Measurements from ENCODE around the gene FMNL2.

The FMNL2 gene

GRCh38 chr2:152543717-152544116 lies 208.7 kb downstream of the FMNL2 start:
- FAIRE-seq (no peak), DNase-seq (ENCODE audit: insufficient read length, low spot score) (no peak)
- TF ChIP-seq, protein P1, sequence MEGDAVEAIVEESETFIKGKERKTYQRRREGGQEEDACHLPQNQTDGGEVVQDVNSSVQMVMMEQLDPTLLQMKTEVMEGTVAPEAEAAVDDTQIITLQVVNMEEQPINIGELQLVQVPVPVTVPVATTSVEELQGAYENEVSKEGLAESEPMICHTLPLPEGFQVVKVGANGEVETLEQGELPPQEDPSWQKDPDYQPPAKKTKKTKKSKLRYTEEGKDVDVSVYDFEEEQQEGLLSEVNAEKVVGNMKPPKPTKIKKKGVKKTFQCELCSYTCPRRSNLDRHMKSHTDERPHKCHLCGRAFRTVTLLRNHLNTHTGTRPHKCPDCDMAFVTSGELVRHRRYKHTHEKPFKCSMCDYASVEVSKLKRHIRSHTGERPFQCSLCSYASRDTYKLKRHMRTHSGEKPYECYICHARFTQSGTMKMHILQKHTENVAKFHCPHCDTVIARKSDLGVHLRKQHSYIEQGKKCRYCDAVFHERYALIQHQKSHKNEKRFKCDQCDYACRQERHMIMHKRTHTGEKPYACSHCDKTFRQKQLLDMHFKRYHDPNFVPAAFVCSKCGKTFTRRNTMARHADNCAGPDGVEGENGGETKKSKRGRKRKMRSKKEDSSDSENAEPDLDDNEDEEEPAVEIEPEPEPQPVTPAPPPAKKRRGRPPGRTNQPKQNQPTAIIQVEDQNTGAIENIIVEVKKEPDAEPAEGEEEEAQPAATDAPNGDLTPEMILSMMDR (IDR thresholded peaks at IDR 0.05; ENCODE audit: insufficient read depth, missing control alignments), result no peak

DNA sequence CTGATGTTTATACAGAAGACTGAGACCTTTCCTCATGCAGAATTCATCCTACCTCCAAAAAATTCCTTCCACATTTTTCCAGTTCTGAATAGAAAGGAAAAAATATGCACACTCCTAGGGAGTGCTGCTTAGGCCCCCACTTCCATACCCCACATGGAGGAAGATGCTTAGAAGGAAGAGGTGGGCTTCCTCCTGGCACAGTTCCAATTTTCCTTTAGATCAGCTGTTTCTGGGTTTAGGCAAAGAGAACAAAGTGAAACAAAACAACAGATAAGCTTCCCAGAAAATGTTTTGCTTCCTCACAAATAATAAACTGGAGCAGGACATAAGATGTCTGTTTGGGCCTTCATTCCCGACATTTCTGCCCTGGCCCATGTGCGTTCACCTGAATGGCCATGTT lies 209.7 kb downstream of the FMNL2 start:
- FAIRE-seq (no peak), DNase-seq (ENCODE audit: insufficient read length, low spot score) (no peak)
- TF ChIP-seq, protein P1 (IDR thresholded peaks at IDR 0.05; ENCODE audit: insufficient read depth, missing control alignments), result no peak

DNA sequence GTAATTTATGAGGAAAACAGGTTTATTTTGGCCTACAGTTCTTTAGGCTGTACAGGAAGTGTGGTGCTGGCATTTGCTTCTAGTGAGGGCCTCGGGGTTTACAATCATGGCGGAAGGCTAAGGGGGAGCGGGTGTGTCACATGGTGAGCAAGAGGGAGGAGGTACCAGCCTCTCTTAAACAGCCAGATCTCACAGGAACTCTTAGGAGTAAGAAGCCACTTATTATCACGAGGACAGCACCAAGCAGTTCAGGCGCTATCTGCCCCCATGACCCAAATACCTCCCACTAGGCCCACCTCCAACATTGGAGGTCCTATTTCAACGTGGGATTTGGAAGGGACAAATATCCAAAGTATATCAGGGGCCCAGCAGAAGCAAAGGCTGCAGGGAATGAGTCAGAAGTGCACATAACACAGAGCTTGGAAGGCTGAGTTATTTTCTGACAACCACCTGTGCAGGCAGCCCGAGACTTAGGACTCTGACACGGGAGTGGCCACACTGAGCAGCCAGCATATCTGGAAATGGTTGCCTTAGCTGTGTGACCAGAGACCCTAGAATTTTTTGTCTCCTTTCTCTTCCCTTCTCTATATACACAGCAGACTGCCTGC lies 211.4 kb downstream of the FMNL2 start:
- FAIRE-seq, result no peak
- no peak for DNase-seq (ENCODE audit: insufficient read length, low spot score)
- TF ChIP-seq, protein P1 (IDR thresholded peaks at IDR 0.05; ENCODE audit: insufficient read depth, missing control alignments), result no peak

GRCh38 chr2:152548111-152548875 lies 213.3 kb downstream of the FMNL2 start:
- DNase-seq (ENCODE audit: insufficient read length, low spot score), result no peak
- FAIRE-seq, result no peak
- TF ChIP-seq, protein P1 (IDR thresholded peaks at IDR 0.05; ENCODE audit: insufficient read depth, missing control alignments), result no peak

- TF ChIP-seq, protein P1 (IDR thresholded peaks at IDR 0.05; ENCODE audit: insufficient read depth, missing control alignments), result no peak
- no peak for DNase-seq (ENCODE audit: insufficient read length, low spot score)
- no peak for FAIRE-seq
Measured at GRCh38 chr2:152548996-152549395, 214.0 kb downstream of the FMNL2 start.

- no peak for FAIRE-seq
- TF ChIP-seq, protein P1 (IDR thresholded peaks at IDR 0.05; ENCODE audit: insufficient read depth, missing control alignments), result no peak
- no peak for DNase-seq (ENCODE audit: insufficient read length, low spot score)
Measured at GRCh38 chr2:152549423-152549822, 214.4 kb downstream of the FMNL2 start.

DNA sequence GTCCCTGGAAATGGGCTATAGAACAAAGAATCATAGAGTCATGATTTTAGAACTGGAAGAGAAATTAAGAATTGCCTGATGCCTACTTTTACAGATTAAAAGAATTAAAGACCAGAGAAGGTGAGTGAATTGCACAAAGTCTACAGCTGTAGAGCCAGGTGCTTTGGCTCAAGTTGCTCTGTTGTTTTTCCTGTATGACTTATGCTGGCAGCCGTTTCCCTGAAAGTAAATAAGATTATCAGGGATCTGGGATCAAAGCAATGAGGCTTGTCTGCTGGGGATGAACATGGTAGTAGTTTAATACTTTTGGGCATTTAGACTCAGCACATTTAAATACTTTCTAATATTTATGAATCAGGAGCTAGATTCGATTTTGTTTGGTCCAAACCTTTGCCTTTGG lies 215.4 kb downstream of the FMNL2 start:
- TF ChIP-seq, protein P1 (IDR thresholded peaks at IDR 0.05; ENCODE audit: insufficient read depth, missing control alignments), result no peak
- DNase-seq (ENCODE audit: insufficient read length, low spot score) (no peak), FAIRE-seq (peak; percentile 86)
